HEK293T (cell line): ENCODE data around the gene SH3TC1.
A peak's percentile ranks its signal among the peaks of the same experiment; 100 is the strongest.

ENCODE experiments used
- CTCF ChIA-PET: fragments of 350-600 bp; formaldehyde crosslinking; extraction: SDS; loops from one replicate; lab custom pipeline; 2021; ENCODE audit warnings: antibody characterized with exemption, inconsistent platforms; lab: Yijun Ruan, JAX
- POLR2A ChIA-PET: fragments of 350-600 bp; formaldehyde crosslinking; extraction: SDS; loops from one replicate; lab custom pipeline; 2020; ENCODE audit warnings: antibody characterized with exemption, inconsistent platforms; lab: Yijun Ruan, JAX
- DNase-seq: peaks from one replicate; pipeline ENCODE4 v3.0.0; 2012; ENCODE audit warnings: mixed read lengths; ENCODE audit errors: extremely low spot score
- ARNT ChIP-seq: fragments of 450-650 bp; IDR thresholded peaks from 2 replicates; pipeline ENCODE4 v1.6.1; 2017; ENCODE audit warnings: mild to moderate bottlenecking
- BHLHE40 ChIP-seq: fragments of 450-650 bp; IDR thresholded peaks from 2 replicates; pipeline ENCODE4 v1.6.1; 2016; ENCODE audit warnings: mild to moderate bottlenecking, moderate library complexity, borderline replicate concordance
- CTBP1 ChIP-seq: fragments of 450-650 bp; IDR thresholded peaks from 2 replicates; pipeline ENCODE4 v1.6.1; 2016; ENCODE audit warnings: borderline replicate concordance
- ELF4 ChIP-seq: fragments of 450-650 bp; IDR thresholded peaks from 2 replicates; pipeline ENCODE4 v1.6.1; 2017; ENCODE audit warnings: antibody characterized with exemption
- FOXA1 ChIP-seq: fragments of 450-650 bp; IDR thresholded peaks from 2 replicates; pipeline ENCODE4 v1.6.1; 2016; ENCODE audit warnings: mild to moderate bottlenecking
- FOXK2 ChIP-seq: fragments of 450-650 bp; IDR thresholded peaks from 2 replicates; pipeline ENCODE4 v1.6.1; 2016; ENCODE audit warnings: mild to moderate bottlenecking
- FOXM1 ChIP-seq: fragments of 450-650 bp; IDR thresholded peaks from 2 replicates; pipeline ENCODE4 v1.6.1; 2017; ENCODE audit warnings: mild to moderate bottlenecking, borderline replicate concordance
- HDGF ChIP-seq: fragments of 450-650 bp; IDR thresholded peaks from 2 replicates; pipeline ENCODE4 v1.6.1; 2017; ENCODE audit warnings: antibody characterized with exemption, borderline replicate concordance
- L3MBTL2 ChIP-seq: fragments of 450-650 bp; conservative IDR thresholded peaks from 2 replicates; pipeline ENCODE4 v1.6.1; 2016; ENCODE audit warnings: mild to moderate bottlenecking
- LEF1 ChIP-seq: fragments of 450-650 bp; IDR thresholded peaks from 2 replicates; pipeline ENCODE4 v1.6.1; 2017; ENCODE audit warnings: mild to moderate bottlenecking, borderline replicate concordance
- NFRKB ChIP-seq: fragments of 450-650 bp; IDR thresholded peaks from 2 replicates; pipeline ENCODE4 v1.6.1; 2016; ENCODE audit warnings: mild to moderate bottlenecking, moderate library complexity
- PKNOX1 ChIP-seq: fragments of 450-650 bp; IDR thresholded peaks from 2 replicates; pipeline ENCODE4 v1.6.1; 2016
- SP1 ChIP-seq: fragments of 450-650 bp; IDR thresholded peaks from 2 replicates; pipeline ENCODE4 v1.6.1; 2017
- SUZ12 ChIP-seq: fragments of 450-650 bp; IDR thresholded peaks from 2 replicates; pipeline ENCODE4 v1.6.1; 2016; ENCODE audit warnings: mild to moderate bottlenecking
- TARDBP ChIP-seq: fragments of 450-650 bp; IDR thresholded peaks from 2 replicates; pipeline ENCODE4 v1.6.1; 2016
- ZNF384 ChIP-seq: fragments of 450-650 bp; IDR thresholded peaks from 2 replicates; pipeline ENCODE4 v1.6.1; 2016

SH3TC1 gene

DNA sequence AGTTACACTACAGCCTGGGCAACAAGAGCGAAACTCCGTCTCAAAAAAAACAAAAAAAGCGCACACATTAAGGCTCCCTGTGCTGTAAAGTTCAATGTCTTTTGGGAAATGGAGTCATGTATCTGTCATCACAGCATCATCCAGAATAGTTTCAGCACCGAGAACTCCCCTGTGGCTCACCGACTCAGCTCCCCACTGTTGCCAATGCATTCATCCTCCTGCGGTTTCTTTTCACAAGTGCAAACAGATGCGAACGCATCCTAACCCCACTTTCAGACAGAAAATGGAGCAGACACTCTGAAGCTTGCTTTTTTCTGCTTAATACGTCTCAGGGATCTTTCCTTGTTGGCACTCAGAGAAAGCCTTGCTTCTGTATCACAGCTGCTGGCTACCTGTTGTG lies 13.8 kb upstream of the SH3TC1 start:
- ChIA-PET CTCF (interaction anchor here (0.8 kb wide), 1 partner anchor 8 kb away, joined by 6 read pairs; no protein-coding TSS in a partner anchor), POLR2A (no interaction called here)
- TF ChIP-seq BHLHE40 (no peak), L3MBTL2 (no peak), FOXM1 (no peak), ELF4 (no peak), NFRKB (no peak), PKNOX1 (no peak), ARNT (no peak), HDGF (no peak), ZNF384 (no peak), CTBP1 (no peak), FOXK2 (no peak), LEF1 (no peak), SP1 (no peak)
- DNase-seq, result no peak

DNA sequence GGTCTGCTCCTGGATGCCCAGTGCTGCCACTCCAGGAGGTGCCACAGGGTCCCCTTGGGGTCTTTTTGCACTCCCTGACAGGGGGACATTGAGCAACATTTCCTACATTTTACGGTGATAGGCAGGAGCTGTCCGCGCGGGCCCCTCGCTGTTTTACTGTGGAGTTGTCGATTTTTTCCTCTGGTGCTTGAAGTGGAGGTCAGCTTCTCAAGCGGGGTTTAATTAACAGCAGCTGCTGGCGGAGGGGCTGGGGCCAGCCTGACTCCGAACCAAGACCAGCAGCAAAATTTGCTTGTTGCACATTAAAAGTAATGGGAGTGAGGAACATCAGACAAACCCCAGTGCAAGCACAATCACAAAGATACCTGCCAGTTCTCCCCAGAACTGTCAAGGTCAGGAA lies 13.2 kb upstream of the SH3TC1 start:
- ChIA-PET CTCF (interaction anchor here (2.2 kb wide), 1 partner anchor 9 kb away, joined by 10 read pairs; no protein-coding TSS in a partner anchor), POLR2A (no interaction called here)
- DNase-seq, result no peak
- TF ChIP-seq FOXM1 (no peak), ZNF384 (no peak), PKNOX1 (peak; percentile 20; the same call in 1 of the 2 replicates), ARNT (no peak)

GRCh38 chr4:8188085-8188484 lies 11.0 kb upstream of the SH3TC1 start:
- CTCF ChIA-PET, result no interaction called here
- DNase-seq, result no peak
- POLR2A ChIA-PET, result no interaction called here
- TF ChIP-seq L3MBTL2 (no peak), BHLHE40 (no peak), HDGF (no peak), FOXK2 (no peak), PKNOX1 (no peak), NFRKB (no peak), SUZ12 (no peak), TARDBP (no peak), LEF1 (no peak), FOXM1 (no peak), ARNT (no peak), CTBP1 (no peak), ZNF384 (no peak), FOXA1 (no peak), ELF4 (no peak)

DNA sequence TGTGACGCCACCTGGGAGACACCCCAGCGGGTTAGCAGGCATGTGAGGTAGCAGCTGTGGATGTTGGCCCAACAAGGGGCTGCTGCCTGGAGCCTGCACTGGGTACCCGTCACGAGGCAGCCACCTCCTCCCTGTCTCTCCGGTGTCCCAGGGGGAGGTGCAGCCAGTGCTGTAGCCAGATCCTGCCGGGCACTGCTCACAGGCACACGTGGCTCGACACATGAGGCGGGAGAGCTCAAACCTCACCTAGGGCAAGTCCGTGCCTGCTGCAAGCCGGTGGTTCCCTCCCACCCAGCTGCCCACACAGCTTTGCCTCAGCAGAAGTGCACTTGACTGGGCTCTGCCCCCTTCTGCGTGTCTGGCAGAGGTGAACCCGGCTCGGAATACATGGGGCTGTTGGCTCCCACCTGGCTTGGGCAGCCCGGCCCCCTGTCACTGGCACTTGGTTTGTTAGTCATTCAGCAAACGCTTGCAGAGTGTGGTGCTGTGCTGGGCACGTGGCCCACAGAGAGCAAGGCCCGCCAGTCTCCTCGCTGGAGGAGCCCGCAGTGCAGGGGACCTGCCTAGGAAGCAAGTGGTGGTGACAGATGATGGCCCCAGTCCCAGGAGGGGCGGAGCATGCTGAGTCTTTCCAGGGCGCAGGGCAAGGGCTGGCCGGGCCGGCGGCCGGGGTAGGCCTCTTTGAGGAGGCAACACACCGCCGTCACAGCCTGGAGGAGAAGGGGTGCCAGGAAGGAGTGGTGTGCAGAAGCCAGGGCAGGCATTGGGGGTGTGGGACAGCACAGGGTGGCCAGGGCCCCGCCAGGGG lies 10.1 kb upstream of the SH3TC1 start:
- TF ChIP-seq FOXM1 (no peak), TARDBP (no peak), HDGF (no peak), CTBP1 (no peak), ELF4 (no peak), SUZ12 (no peak), NFRKB (no peak), ZNF384 (no peak), FOXK2 (no peak)
- ChIA-PET POLR2A (no interaction called here), CTCF (interaction anchor here (0.6 to 2.2 kb wide), 2 partner anchors 12 to 1615 kb away, joined by 4 to 10 read pairs; no protein-coding TSS in a partner anchor)
- no peak for DNase-seq

DNA sequence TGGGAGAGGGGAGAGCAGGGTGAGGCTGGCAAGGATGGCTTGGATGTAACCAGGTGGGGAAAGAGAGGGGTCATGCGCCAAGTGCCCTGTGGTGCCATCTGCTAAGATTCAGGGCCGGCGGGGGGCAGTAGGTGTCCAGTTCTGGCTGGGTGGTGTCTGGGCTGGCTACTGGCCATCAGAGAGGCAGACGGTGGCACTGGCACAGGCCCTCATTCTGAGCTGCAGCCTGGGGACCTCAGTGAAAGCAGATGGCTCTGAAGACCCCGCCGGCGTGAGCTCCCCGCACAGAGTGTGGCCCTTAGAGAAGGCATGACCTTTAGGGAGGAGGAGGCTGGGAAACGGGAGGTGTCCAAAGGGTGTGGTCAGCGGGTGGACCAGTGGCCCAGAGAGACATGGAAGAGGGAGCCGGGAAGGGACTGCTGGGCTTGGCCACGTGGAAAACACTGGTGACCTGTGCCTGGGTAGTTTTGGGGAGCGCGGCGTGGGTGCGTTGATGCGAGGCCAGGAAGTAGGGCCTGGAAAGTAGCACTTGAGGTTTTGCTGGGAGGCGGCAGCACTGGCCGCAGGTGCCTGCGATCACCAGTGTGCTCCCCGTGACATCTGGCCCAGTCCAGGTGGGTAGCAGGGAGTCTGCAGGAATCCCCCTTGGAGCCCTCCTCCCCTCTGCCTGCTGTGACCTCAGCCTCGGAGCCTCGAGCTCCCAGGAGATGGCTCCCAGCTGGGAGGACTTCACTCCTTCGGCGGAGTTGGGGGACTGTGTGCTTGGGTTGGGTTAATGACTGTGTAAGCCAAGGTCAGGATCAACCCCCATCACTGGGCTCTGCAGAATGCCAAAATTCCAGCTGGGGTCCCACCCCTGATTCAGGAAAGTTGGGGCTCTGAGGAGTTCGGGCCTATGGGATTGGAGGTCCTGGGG lies 9.3 kb upstream of the SH3TC1 start:
- TF ChIP-seq HDGF (no peak), LEF1 (no peak), NFRKB (no peak)
- no peak for DNase-seq
- CTCF ChIA-PET, result interaction anchor here (2.2 kb wide), 1 partner anchor 13 kb away, joined by 10 read pairs; no protein-coding TSS in a partner anchor
- POLR2A ChIA-PET, result interaction anchor here (0.9 kb wide), 1 partner anchor 13 kb away, joined by 3 read pairs; no protein-coding TSS in a partner anchor

- CTCF ChIA-PET, result interaction anchor here (2.2 kb wide), 1 partner anchor 15 kb away, joined by 10 read pairs; no protein-coding TSS in a partner anchor
- no peak for TF ChIP-seq FOXK2
- TF ChIP-seq FOXM1, result no peak
- TF ChIP-seq ARNT, result no peak
- DNase-seq, result no peak
- POLR2A ChIA-PET, result no interaction called here
These were observed 7.8 kb upstream of the SH3TC1 start for GRCh38 chr4:8191136-8191747.
